ENCODE measurements around the gene F9.

- TF ChIP-seq STAT6 (CRISPR knock-in tag; conservative IDR thresholded peaks at IDR 0.05; ENCODE audit: low read depth) (no peak), USF2 (CRISPR knock-in tag; IDR thresholded peaks at IDR 0.05) (no peak), CTCF (IDR thresholded peaks at IDR 0.05) (no peak)
Measured at GRCh38 chrX:139542652-139543051, 12.1 kb downstream of the F9 start.

All from WTC11 (cell line).